H1 (cell line): ENCODE data around the gene NEUROD1. TPM values are rescaled to one million over a fixed set of nuclear protein-coding genes. Genes with fewer than 3 reads are reported as not detected.

ENCODE experiments used
- BRCA1 ChIP-seq: IDR thresholded peaks from 2 replicates; pipeline ENCODE4 v1.6.1; 2012; ENCODE audit warnings: low read depth, low read length, improper control_type of control experiment
- CHD1 ChIP-seq: IDR thresholded peaks from 2 replicates; pipeline ENCODE4 v1.6.1; 2012; ENCODE audit warnings: low read depth, low read length, improper control_type of control experiment
- E2F6 ChIP-seq: IDR thresholded peaks from 2 replicates; pipeline ENCODE4 v1.6.1; 2012; ENCODE audit warnings: inconsistent platforms
- EGR1 ChIP-seq: IDR thresholded peaks from 2 replicates; pipeline ENCODE4 v1.6.1; 2011; ENCODE audit warnings: low read depth, low read length, borderline replicate concordance
- EP300 ChIP-seq, 2 experiments: IDR thresholded peaks; 1 replicate in 1 of 2; 2 replicates in 1 of 2; pipeline ENCODE4 v1.6.1; 2011 to 2012; ENCODE audit warnings: low read depth in 2 of 2, low read length in 2 of 2, mild to moderate bottlenecking in 2 of 2, borderline replicate concordance in 1 of 2, inconsistent platforms in 1 of 2, moderate library complexity in 1 of 2
- HDAC2 ChIP-seq, 2 experiments: fragments of 300-600 bp in 1 of 2; sonication (generic) in 1 of 2; IDR thresholded peaks; 2 replicates each; pipeline ENCODE4 v1.6.1; 2011 to 2012; ENCODE audit warnings: low read depth in 2 of 2, low read length in 2 of 2, mild to moderate bottlenecking in 2 of 2, moderate library complexity in 2 of 2, borderline replicate concordance in 1 of 2, inconsistent platforms in 1 of 2
- HDAC6 ChIP-seq: IDR thresholded peaks from one replicate; pipeline ENCODE4 v1.7.1; 2012; ENCODE audit warnings: low read depth, mild to moderate bottlenecking, inconsistent platforms, low read length, moderate library complexity
- KDM4A ChIP-seq: IDR thresholded peaks from one replicate; pipeline ENCODE4 v1.7.1; 2012; ENCODE audit warnings: low read depth, mild to moderate bottlenecking, moderate library complexity, low read length, inconsistent platforms; ENCODE audit not compliant: severe bottlenecking
- KDM5A ChIP-seq: fragments of 200-600 bp; IDR thresholded peaks from 2 replicates; pipeline ENCODE4 v1.7.1; 2012; ENCODE audit warnings: mild to moderate bottlenecking, low read length, inconsistent platforms, mixed read lengths
- MAFK ChIP-seq: IDR thresholded peaks from 2 replicates; pipeline ENCODE4 v1.6.1; 2012; ENCODE audit warnings: low read depth, mild to moderate bottlenecking, improper control_type of control experiment, low read length
- NANOG ChIP-seq: IDR thresholded peaks from 2 replicates; pipeline ENCODE4 v1.6.1; 2011; ENCODE audit warnings: low read length, low read depth, mild to moderate bottlenecking, inconsistent platforms; ENCODE audit not compliant: insufficient read depth, poor library complexity, severe bottlenecking
- PHF8 ChIP-seq: fragments of 200-600 bp; sonication (generic); conservative IDR thresholded peaks from 2 replicates; pipeline ENCODE4 v1.7.1; 2012; ENCODE audit warnings: low read depth, mild to moderate bottlenecking, inconsistent platforms, low read length, moderate library complexity
- POLR2A ChIP-seq, 2 experiments: IDR thresholded peaks; 1 replicate in 1 of 2; 2 replicates in 1 of 2; pipeline ENCODE4 v1.6.1; 2011; ENCODE audit warnings: low read depth in 2 of 2, low read length in 2 of 2, mild to moderate bottlenecking in 2 of 2; ENCODE audit errors: control extremely low read depth in 1 of 2
- RAD21 ChIP-seq, 2 experiments: IDR thresholded peaks in 1 of 2; conservative IDR thresholded peaks in 1 of 2; 2 replicates each; pipeline ENCODE4 v1.6.1; 2011; ENCODE audit warnings: low read depth in 2 of 2, low read length in 2 of 2, improper control_type of control experiment in 1 of 2, inconsistent platforms in 1 of 2, mild to moderate bottlenecking in 1 of 2, moderate library complexity in 1 of 2
- RFX5 ChIP-seq: IDR thresholded peaks from 2 replicates; pipeline ENCODE4 v1.6.1; 2011; ENCODE audit warnings: low read depth, low read length, improper control_type of control experiment, borderline replicate concordance
- RXRA ChIP-seq: IDR thresholded peaks from 2 replicates; pipeline ENCODE4 v1.6.1; 2011; ENCODE audit warnings: low read depth, mild to moderate bottlenecking, low read length, moderate library complexity; ENCODE audit not compliant: insufficient read depth
- SIX5 ChIP-seq: IDR thresholded peaks from 2 replicates; pipeline ENCODE4 v1.6.1; 2011; ENCODE audit warnings: mild to moderate bottlenecking, low read depth, low read length
- SP2 ChIP-seq: IDR thresholded peaks from 2 replicates; pipeline ENCODE4 v1.6.1; 2012; ENCODE audit warnings: mild to moderate bottlenecking, low read length, inconsistent platforms
- SRF ChIP-seq: IDR thresholded peaks from 2 replicates; pipeline ENCODE4 v1.6.1; 2011; ENCODE audit warnings: mild to moderate bottlenecking, low read depth, low read length, moderate library complexity
- USF2 ChIP-seq: IDR thresholded peaks from 2 replicates; pipeline ENCODE4 v1.6.1; 2011; ENCODE audit warnings: low read length, improper control_type of control experiment
- ZNF274 ChIP-seq: IDR thresholded peaks from 2 replicates; pipeline ENCODE4 v1.7.0; 2012; ENCODE audit warnings: low read length, borderline replicate concordance; ENCODE audit errors: extremely low read depth
- polyA plus RNA-seq, 7 experiments: library from polyadenylated mRNA; depleted of rRNA in 3 of 7; stranded (reverse) in 5 of 7; unstranded in 2 of 7; fragments of >200 nt in 5 of 7; fragments of 200-250 nt in 2 of 7; gene quantifications; 1 replicate in 5 of 7; 2 replicates in 1 of 7; 4 replicates in 1 of 7; pipeline versions ENCODE4 v1.2.1 to v1.2.3, GENCODE V29; 2011 to 2013; ENCODE audit warnings: missing spikeins in 2 of 7, mixed read lengths in 2 of 7
- total RNA-seq: library from RNA; stranded (reverse); fragmentation: NEBNext Ultra II Directional; extraction: Animal tissue kit (Norgen Biotek cat#: 25700); gene quantifications from 2 replicates; pipeline ENCODE4 v1.2.1, GENCODE V29; 2021

The NEUROD1 gene
- total and polyA plus RNA-seq, 2 of the 8 experiments (the other 6 are each of a cell fraction or from before 2014, with no cell fraction given), result 0.08 TPM; not detected in 1

DNA sequence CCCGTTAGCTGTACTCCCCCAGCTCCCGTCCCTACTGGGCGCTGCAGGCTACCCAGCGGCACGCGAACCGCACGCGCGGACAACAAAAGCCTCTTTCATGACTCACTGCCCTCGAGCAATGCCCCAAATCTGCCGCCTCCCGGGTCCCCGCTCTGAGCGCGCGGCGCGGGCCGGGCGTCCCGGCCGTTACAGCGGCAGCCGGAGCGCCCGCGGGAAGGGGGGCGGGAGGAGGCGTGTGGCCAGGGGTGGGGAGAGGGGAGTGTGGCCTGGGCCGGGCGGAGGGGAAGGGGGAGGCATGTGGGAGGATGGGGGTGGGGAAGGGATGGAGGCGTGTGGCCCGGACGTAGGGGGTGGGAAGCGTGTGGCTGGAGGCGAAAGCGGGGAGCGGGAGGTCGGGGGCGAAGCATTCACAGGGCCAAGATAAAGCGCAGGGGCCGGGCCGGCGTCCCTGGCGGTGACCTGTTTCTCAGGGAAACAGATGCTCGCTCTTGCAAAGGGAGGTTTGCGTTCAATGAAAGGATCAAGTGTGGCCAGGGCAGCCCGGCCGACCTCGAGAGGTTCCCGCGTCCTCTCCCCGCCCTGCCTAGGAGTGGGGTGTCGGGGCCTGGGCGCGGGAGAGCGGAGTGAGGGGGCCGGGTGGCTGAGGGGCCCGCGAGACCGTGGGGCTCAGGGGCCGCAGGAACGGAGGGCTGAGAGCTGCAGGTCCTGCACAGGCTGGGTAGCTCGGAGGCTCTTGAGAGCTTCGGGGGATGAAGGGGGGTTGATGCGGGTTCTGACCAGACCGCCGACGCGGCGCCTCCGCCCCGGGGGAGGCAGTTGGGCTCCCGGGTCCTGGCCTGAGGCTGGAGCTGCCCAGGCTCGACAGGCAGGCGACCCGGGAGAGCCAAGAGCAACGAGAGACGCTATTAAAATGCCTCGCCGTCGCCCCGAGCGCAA is 3.5 kb upstream of the NEUROD1 start (continued):
- TF ChIP-seq EP300 (IDR thresholded peaks at IDR 0.05; ENCODE audit: borderline replicate concordance in 1 of 2, low read depth in 2 of 2, low read length in 2 of 2), result no peak
- TF ChIP-seq MAFK, result peak; percentile 30; the same call in 1 of the 2 replicates
- no peak for TF ChIP-seq RXRA
- no peak for TF ChIP-seq HDAC6
- TF ChIP-seq KDM4A, result peak; percentile 55
- TF ChIP-seq E2F6, result peak; percentile 70
- TF ChIP-seq EGR1, result no peak
- TF ChIP-seq PHF8, result no peak
- no peak for TF ChIP-seq POLR2A (IDR thresholded peaks at IDR 0.05; ENCODE audit: control extremely low read depth in 1 of 2, low read depth in 2 of 2, low read length in 2 of 2)
- no peak for TF ChIP-seq RAD21 (IDR thresholded peaks at IDR 0.05 in 1 of 2, conservative IDR thresholded peaks at IDR 0.05 in 1 of 2; ENCODE audit: low read depth in 2 of 2, low read length in 2 of 2)
- TF ChIP-seq CHD1, result no peak
- no peak for TF ChIP-seq USF2
- TF ChIP-seq SIX5, result no peak
- no peak for TF ChIP-seq ZNF274
- peak; percentile 21 for TF ChIP-seq NANOG
- no peak for TF ChIP-seq SRF
- no peak for TF ChIP-seq SP2
- no peak for TF ChIP-seq BRCA1
- no peak for TF ChIP-seq RFX5
- TF ChIP-seq KDM5A, result no peak
- 0 out of 4 replicates have a peak, but pooled peaks of 1 of the 2 experiments have one; percentile 8 for TF ChIP-seq HDAC2 (IDR thresholded peaks at IDR 0.05; ENCODE audit: borderline replicate concordance in 1 of 2, low read depth in 2 of 2, low read length in 2 of 2)
